ENCODE measurements around the gene NUDT22.

NUDT22 gene

GRCh38 chr11:64225608-64226506 lies at the start of gene NUDT22, which contains the start of gene TRPT1:
Gene NUDT22 (plus strand): TSS chr11:64226274. CDS start chr11:64226653, 379 bp downstream.
Gene TRPT1 (minus strand): TSS chr11:64226186. CDS start chr11:64225860, 326 bp downstream.
- DNase-seq (ENCODE audit: low read depth in 2 of 2) = peak in 1 of 2 experiments; percentile 54

GRCh38 chr11:64176751-64177150 lies 49.3 kb upstream of the NUDT22 start:
- DNase-seq (ENCODE audit: low read depth in 2 of 2) = no peak

GRCh38 chr11:64178203-64178602 lies 47.9 kb upstream of the NUDT22 start:
- DNase-seq (ENCODE audit: low read depth in 2 of 2) = no peak

- no peak for DNase-seq (ENCODE audit: low read depth in 2 of 2)
Measured at GRCh38 chr11:64178951-64179639, 47.0 kb upstream of the NUDT22 start.

- DNase-seq (ENCODE audit: low read depth in 2 of 2) = no peak
Measured at GRCh38 chr11:64180891-64181290, 45.2 kb upstream of the NUDT22 start.

GRCh38 chr11:64181506-64182411 lies 44.3 kb upstream of the NUDT22 start:
- peak; percentile 54 to 59 for DNase-seq (ENCODE audit: low read depth in 2 of 2)

- no peak for DNase-seq (ENCODE audit: low read depth in 2 of 2)
Measured at GRCh38 chr11:64183890-64184289, 42.2 kb upstream of the NUDT22 start.

GRCh38 chr11:64185175-64185692 lies 40.8 kb upstream of the NUDT22 start:
- no peak for DNase-seq (ENCODE audit: low read depth in 2 of 2)

GRCh38 chr11:64185693-64186491 lies 40.2 kb upstream of the NUDT22 start, which contains the start of gene STIP1:
Gene STIP1 (plus strand): TSS chr11:64186171. CDS start chr11:64186262, 91 bp downstream.
- peak; percentile 100 for DNase-seq (ENCODE audit: low read depth in 2 of 2)

GRCh38 chr11:64186492-64187165 lies 39.4 kb upstream of the NUDT22 start:
- no peak for DNase-seq (ENCODE audit: low read depth in 2 of 2)

- no peak for DNase-seq (ENCODE audit: low read depth in 2 of 2)
Measured at GRCh38 chr11:64192434-64192833, 33.6 kb upstream of the NUDT22 start.

GRCh38 chr11:64196626-64197025 lies 29.4 kb upstream of the NUDT22 start:
- DNase-seq (ENCODE audit: low read depth in 2 of 2) = no peak

- DNase-seq (ENCODE audit: low read depth in 2 of 2) = no peak
Measured at GRCh38 chr11:64198511-64198910, 27.6 kb upstream of the NUDT22 start.

- DNase-seq (ENCODE audit: low read depth in 2 of 2) = no peak
Measured at GRCh38 chr11:64201543-64201942, 24.5 kb upstream of the NUDT22 start.

- DNase-seq (ENCODE audit: low read depth in 2 of 2) = no peak
Measured at GRCh38 chr11:64202992-64203391, 23.1 kb upstream of the NUDT22 start.

- DNase-seq (ENCODE audit: low read depth in 2 of 2) = no peak
Measured at GRCh38 chr11:64203421-64204079, 22.5 kb upstream of the NUDT22 start.

GRCh38 chr11:64204080-64204440 lies 22.0 kb upstream of the NUDT22 start:
- no peak for DNase-seq (ENCODE audit: low read depth in 2 of 2)

GRCh38 chr11:64204464-64204989 lies 21.5 kb upstream of the NUDT22 start:
- peak; percentile 81 to 84 for DNase-seq (ENCODE audit: low read depth in 2 of 2)
